Nephron progenitor cell (in vitro differentiated cells): ENCODE results near the gene MPND.
A peak's percentile ranks its signal among the peaks of the same experiment; 100 is the strongest.

ENCODE experiments used
- DNase-seq: peaks from one replicate; pipeline ENCODE4 v3.0.0; 2021
- H3K27ac Mint-ChIP-seq: 2 replicates; pipeline ENCODE4 v1.8.0; 2021; ENCODE audit warnings: mild to moderate bottlenecking, moderate library complexity, mixed read lengths
- H3K27me3 Mint-ChIP-seq: 2 replicates; pipeline ENCODE4 v1.8.0; 2021; ENCODE audit warnings: mild to moderate bottlenecking, low read depth, mixed read lengths; ENCODE audit not compliant: poor library complexity
- H3K36me3 Mint-ChIP-seq: 2 replicates; pipeline ENCODE4 v1.8.0; 2021; ENCODE audit warnings: low read depth, mixed read lengths
- H3K4me1 Mint-ChIP-seq: 2 replicates; pipeline ENCODE4 v1.8.0; 2021; ENCODE audit warnings: mixed read lengths
- H3K4me3 Mint-ChIP-seq: 2 replicates; pipeline ENCODE4 v1.8.0; 2021; ENCODE audit warnings: mild to moderate bottlenecking, moderate library complexity, mixed read lengths
- H3K9me3 Mint-ChIP-seq: 2 replicates; pipeline ENCODE4 v1.8.0; 2021; ENCODE audit warnings: mild to moderate bottlenecking, moderate library complexity, mixed read lengths
- TF ChIP-seq, protein P1 (sequence below): fragments of 200-600 bp; sonication (generic); IDR thresholded peaks from 2 replicates; pipeline ENCODE4 v1.5.0; 2021; ENCODE audit warnings: antibody characterized with exemption

MPND gene

GRCh38 chr19:4399812-4400134 lies 56.4 kb downstream of the MPND start:
- peak overlapping the region; percentile 89 for H3K4me3 Mint-ChIP-seq
- H3K36me3 Mint-ChIP-seq, result peaks cover 18% of the 10 kb centered on the region
- peaks cover 66% of the 10 kb centered on the region for H3K4me1 Mint-ChIP-seq
- TF ChIP-seq, protein P1, sequence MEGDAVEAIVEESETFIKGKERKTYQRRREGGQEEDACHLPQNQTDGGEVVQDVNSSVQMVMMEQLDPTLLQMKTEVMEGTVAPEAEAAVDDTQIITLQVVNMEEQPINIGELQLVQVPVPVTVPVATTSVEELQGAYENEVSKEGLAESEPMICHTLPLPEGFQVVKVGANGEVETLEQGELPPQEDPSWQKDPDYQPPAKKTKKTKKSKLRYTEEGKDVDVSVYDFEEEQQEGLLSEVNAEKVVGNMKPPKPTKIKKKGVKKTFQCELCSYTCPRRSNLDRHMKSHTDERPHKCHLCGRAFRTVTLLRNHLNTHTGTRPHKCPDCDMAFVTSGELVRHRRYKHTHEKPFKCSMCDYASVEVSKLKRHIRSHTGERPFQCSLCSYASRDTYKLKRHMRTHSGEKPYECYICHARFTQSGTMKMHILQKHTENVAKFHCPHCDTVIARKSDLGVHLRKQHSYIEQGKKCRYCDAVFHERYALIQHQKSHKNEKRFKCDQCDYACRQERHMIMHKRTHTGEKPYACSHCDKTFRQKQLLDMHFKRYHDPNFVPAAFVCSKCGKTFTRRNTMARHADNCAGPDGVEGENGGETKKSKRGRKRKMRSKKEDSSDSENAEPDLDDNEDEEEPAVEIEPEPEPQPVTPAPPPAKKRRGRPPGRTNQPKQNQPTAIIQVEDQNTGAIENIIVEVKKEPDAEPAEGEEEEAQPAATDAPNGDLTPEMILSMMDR, result no peak
- peak overlapping the region; percentile 39 for H3K27ac Mint-ChIP-seq
- no peak for DNase-seq
- H3K27me3 Mint-ChIP-seq, result no peaks in the 10 kb centered on the region
- no peaks in the 10 kb centered on the region for H3K9me3 Mint-ChIP-seq

DNA sequence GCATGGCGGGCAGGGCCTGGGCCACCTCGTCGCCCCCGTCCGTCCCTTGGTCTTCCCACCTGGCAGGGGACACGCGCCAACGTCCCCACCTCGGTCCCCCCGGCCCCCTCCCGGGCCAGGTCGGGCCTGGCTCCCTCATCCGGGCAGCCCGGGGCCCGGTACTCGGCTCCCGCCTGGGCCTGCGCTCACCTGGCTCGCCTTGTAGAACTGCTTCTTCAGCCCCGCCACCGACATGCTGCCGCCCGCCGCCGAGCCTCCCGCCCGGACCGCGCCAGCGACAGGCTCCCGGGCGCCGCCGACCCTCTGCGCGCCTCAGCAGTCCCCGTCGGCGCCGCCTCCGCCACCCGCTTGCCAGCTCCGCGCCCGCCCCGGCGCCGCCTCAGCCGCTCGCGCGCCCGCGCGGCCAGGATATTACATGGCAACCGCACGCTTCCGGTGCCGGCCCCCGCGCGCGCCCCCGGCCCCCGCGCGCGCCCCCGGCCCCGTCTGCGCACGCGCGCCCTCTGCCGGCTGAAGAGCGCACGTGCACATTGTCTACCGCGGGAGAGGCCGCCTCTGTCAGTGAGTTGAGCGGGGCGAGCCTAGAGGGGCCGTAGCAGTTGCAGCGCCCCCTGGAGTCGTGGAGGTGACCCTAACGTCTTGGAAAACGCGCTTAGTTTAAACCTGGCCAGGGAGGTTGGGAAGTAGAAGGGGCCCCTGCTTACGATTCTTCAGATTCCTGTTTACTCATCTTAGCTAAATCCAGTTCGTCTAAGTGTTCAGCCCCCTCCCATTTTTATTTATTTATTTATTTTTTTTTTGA lies 57.0 kb downstream of the MPND start, which contains the start of gene SH3GL1:
Gene SH3GL1, minus strand, starts transcription at position 413 of the 802 bp plus-strand sequence. Its CDS starts 179 bp downstream, at position 234.
- Mint-ChIP-seq H3K4me3 (peak within 1 kb of the TSS; percentile 89), H3K36me3 (peaks cover 18% of the 10 kb centered on the region), H3K27me3 (no peaks in the 10 kb centered on the region), H3K27ac (peak within 1 kb of the TSS; percentile 81), H3K9me3 (no peaks in the 10 kb centered on the region), H3K4me1 (peaks cover 64% of the 10 kb centered on the region)
- peak; percentile 94 for DNase-seq
- TF ChIP-seq, protein P1, result peak; percentile 84

DNA sequence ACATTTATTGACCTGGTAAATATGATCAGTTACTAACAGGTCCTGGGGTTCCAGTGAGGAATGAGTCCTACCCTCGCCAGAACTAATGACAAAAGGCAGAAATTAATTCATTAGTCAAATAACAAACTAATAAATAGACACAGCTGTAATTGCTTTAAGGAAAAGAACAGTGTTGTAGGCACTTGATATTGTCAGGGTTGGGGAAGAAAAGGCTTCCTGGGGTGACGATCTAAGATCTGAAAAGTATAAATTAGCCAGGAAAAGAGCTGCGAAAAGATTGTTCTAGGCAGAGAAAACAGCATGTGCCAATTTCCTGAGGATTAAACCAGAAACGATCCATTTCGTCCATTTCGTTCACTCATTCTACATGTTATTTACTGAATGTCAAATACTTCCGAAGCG lies 58.4 kb downstream of the MPND start:
- Mint-ChIP-seq H3K36me3 (peaks cover 16% of the 10 kb centered on the region), H3K4me3 (peak overlapping the region; percentile 82), H3K4me1 (peaks cover 68% of the 10 kb centered on the region), H3K27me3 (no peaks in the 10 kb centered on the region), H3K9me3 (no peaks in the 10 kb centered on the region), H3K27ac (peak overlapping the region; percentile 91)
- TF ChIP-seq, protein P1, result no peak
- no peak for DNase-seq

DNA sequence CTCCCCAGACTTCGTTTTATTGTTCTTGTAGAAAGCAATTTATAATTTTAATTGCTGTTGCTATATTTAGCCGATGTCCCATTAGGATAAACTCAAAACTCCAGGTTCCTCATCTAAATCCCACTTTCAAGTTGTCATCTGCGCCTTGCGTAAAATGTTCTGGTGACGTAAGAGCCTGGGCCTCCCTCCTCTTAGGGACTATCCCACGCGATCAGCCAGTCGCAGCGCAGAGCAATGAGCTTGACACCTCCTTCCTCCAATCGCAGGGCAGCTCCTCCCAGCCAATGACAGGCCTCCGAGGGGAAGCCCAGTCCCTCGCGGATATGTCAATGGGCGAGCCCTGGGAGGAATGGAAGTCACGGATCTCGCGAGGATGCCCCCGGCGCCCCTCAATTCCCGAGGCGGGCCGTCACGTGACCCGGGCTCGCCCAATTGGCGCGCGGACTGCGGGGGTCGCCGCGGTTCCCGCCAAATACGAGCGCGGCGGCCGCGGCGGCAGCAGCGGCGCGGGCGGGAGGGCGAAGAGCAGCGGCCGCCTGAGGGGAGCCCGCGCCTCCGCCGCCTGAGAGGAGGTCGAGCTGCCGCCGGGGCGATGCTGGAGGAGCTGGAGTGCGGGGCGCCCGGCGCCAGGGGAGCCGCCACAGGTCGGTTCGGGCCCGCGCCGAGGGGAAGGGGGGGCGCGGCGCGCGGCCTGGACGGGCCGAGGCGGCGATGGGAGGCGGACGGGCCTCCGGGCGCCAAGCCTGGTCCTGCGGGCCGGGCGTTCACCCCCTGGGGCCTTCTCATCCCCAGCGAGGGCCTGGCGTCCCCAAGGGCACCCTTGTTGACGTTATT lies 59.0 kb downstream of the MPND start, which contains the start of gene CHAF1A:
Gene CHAF1A, plus strand, starts transcription at position 470 of the 834 bp plus-strand sequence. Its CDS starts 123 bp downstream, at position 593.
- H3K27ac Mint-ChIP-seq, result peak within 1 kb of the TSS; percentile 95
- TF ChIP-seq, protein P1, result no peak
- H3K9me3 Mint-ChIP-seq, result no peaks in the 10 kb centered on the region
- H3K4me3 Mint-ChIP-seq, result peak within 1 kb of the TSS; percentile 90
- H3K36me3 Mint-ChIP-seq, result peaks cover 17% of the 10 kb centered on the region
- H3K4me1 Mint-ChIP-seq, result peaks cover 69% of the 10 kb centered on the region
- peak; percentile 99 for DNase-seq
- no peaks in the 10 kb centered on the region for H3K27me3 Mint-ChIP-seq

DNA sequence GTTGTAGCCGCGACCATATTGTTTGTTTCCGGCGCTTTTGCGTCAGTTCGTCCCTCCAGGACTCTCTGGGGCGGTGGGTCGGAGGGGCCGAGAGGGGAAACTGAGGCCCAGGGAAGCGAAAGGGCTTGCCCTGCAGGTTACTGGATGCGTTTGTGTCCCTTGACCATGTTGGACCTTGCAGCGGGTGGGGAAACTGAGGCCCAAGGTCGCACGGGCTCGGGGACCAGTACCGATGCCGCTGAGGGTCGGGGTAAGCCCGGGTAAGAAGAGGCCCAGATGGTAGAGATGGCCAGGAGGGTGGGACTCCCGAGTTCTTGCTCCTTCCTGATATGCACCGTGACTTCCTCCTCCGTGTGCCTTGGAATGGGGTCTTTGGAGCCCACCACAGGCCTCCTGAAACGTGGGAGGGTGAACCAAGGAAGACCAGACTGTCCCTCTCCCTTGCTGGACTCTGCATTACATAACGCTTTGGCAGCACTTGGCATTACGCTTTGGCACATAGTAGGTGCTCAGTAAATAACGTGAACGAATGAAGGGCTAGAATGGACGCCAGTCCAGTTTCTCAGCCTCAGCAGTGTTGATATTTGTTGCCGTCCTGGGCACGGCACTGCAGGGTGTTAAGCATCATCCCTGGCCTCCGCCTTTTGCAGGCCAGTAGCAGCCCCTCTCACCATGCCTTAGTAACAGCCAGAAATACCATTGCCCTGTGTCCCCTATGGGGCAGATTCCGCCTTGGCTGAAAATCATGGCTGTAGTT lies 59.8 kb downstream of the MPND start:
- peaks cover 68% of the 10 kb centered on the region for H3K4me1 Mint-ChIP-seq
- H3K27ac Mint-ChIP-seq, result peak overlapping the region; percentile 95
- H3K9me3 Mint-ChIP-seq, result no peaks in the 10 kb centered on the region
- peak; percentile 17 for DNase-seq
- TF ChIP-seq, protein P1, result no peak
- no peaks in the 10 kb centered on the region for H3K27me3 Mint-ChIP-seq
- peaks cover 17% of the 10 kb centered on the region for H3K36me3 Mint-ChIP-seq
- H3K4me3 Mint-ChIP-seq, result peak overlapping the region; percentile 90
